Peyer's patch (tissue), 4 donors: Measurements from ENCODE around the gene SLC13A3. TPM values are rescaled to one million over a fixed set of nuclear protein-coding genes. Genes with fewer than 3 reads are reported as not detected.
"Not testable (repeated sequence)": the region's sequence is repeated elsewhere in the genome, so short reads cannot be mapped to it uniquely, and the experiment has no call there.

Experiments
- DNase-seq, 3 donors: peaks; one replicate each; pipeline ENCODE4 v3.0.0-alpha.2; 2017 to 2019
- H3K27ac ChIP-seq, 4 donors: fragments of 200-600 bp; sonication (generic); one replicate each; pipeline ENCODE4 v1.5.1; 2016 to 2019
- H3K27me3 ChIP-seq, 2 donors: fragments of 200-600 bp; sonication (generic); one replicate each; pipeline ENCODE4 v1.5.1; 2019
- H3K36me3 ChIP-seq, 3 donors: fragments of 200-600 bp; sonication (generic); one replicate each; pipeline ENCODE4 v1.5.1; 2016 to 2019
- H3K4me1 ChIP-seq, 4 donors: fragments of 200-600 bp; sonication (generic); one replicate each; pipeline ENCODE4 v1.5.1; 2016 to 2019
- H3K4me3 ChIP-seq, 4 donors: fragments of 200-600 bp; sonication (generic); 1 replicate in 3 of 4; 2 replicates in 1 of 4; pipeline ENCODE4 v1.5.1; 2016 to 2019; ENCODE audit warnings: mild to moderate bottlenecking in 1 of 4
- H3K9me3 ChIP-seq, 4 donors: fragments of 200-600 bp; sonication (generic); one replicate each; pipeline ENCODE4 v1.5.1; 2016 to 2019; ENCODE audit warnings: mild to moderate bottlenecking in 1 of 4
- POLR2A ChIP-seq, 2 donors: fragments of 450-650 bp; IDR thresholded peaks; one replicate each; pipeline ENCODE4 v1.5.1; 2017; ENCODE audit warnings: antibody characterized with exemption in 2 of 2, mild to moderate bottlenecking in 2 of 2, moderate library complexity in 2 of 2
- total RNA-seq, 4 donors: library from RNA; depleted of rRNA; stranded (reverse); fragments of >200 nt; gene quantifications; one replicate each; pipeline ENCODE4 v1.1.0, GENCODE V29; 2016
- TF ChIP-seq, protein P1 (sequence below), 6 experiments: fragments of 450-650 bp in 4 of 6; fragments of 200-600 bp in 2 of 6; sonication (generic) in 1 of 6; IDR thresholded peaks; one replicate each; pipeline ENCODE4 v1.5.1; 2017 to 2019; ENCODE audit warnings: antibody characterized with exemption in 6 of 6, mild to moderate bottlenecking in 3 of 6, moderate library complexity in 1 of 6

The SLC13A3 gene
- total RNA-seq, 4 donors from 2014 or later, result 1.3 to 10.7 TPM; not detected in 2

DNA sequence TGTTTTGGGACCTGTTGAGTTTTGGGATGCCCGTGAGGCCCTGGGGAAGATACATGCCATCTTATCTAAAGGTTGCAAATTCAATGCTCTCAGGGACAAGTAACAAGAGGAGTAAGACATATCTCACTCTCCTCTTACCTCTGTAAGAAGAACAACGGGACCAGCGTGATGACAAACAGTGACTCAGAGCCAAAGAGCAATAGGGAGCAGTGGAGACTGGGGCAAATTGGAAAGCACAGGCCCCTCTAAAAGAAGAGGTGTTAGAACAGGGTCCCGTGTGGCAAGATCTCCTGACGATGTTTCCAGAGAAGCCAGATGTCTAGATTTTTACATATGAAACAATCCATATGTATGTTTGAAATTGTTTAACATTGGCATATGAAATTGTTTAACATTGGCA is 26.3 kb upstream of the SLC13A3 start:
- H3K27me3 ChIP-seq, result no peaks in the 10 kb centered on the region
- H3K4me3 ChIP-seq, result no peak overlapping the region
- no peak for DNase-seq
- H3K27ac ChIP-seq, result no peak overlapping the region
- no peaks in the 10 kb centered on the region for H3K36me3 ChIP-seq
- peaks cover 0 to 4% (median 0%) of the 10 kb centered on the region in 4 donors for H3K4me1 ChIP-seq
- TF ChIP-seq POLR2A (IDR thresholded peaks at IDR 0.05), result no peak
- TF ChIP-seq, protein P1, sequence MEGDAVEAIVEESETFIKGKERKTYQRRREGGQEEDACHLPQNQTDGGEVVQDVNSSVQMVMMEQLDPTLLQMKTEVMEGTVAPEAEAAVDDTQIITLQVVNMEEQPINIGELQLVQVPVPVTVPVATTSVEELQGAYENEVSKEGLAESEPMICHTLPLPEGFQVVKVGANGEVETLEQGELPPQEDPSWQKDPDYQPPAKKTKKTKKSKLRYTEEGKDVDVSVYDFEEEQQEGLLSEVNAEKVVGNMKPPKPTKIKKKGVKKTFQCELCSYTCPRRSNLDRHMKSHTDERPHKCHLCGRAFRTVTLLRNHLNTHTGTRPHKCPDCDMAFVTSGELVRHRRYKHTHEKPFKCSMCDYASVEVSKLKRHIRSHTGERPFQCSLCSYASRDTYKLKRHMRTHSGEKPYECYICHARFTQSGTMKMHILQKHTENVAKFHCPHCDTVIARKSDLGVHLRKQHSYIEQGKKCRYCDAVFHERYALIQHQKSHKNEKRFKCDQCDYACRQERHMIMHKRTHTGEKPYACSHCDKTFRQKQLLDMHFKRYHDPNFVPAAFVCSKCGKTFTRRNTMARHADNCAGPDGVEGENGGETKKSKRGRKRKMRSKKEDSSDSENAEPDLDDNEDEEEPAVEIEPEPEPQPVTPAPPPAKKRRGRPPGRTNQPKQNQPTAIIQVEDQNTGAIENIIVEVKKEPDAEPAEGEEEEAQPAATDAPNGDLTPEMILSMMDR (IDR thresholded peaks at IDR 0.05), result no peak
- no peaks in the 10 kb centered on the region for H3K9me3 ChIP-seq

DNA sequence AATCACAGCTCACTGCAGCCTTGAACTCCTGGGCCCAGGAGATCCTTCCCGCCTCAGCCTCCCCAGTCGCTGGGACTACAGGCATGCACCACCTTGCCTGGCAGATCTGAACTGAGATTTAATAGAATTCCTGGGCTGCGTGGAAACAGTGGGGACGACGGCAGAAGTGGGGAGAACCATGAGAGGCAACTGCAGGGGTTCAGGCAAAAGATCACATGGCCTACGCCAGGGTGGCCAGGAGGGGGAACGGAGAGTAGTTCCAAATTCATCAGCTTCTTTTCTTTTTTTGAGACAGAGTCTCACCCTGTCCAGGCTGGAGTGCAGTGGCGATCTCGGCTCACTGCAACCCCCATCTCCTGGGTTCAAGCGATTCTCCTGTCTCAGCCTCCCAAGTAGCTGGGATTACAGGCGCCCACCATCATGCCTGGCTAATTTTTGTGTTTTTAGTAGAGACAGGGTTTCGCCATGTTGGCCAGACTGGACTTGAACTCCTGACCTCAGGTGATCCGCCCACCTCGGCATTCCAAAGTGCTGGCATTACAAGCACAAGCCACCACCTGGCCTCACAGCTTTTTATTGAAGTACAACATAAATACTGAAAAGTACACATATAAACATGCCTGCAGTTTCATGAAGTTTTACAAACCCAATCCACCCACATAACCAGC is 25.5 kb upstream of the SLC13A3 start:
- not testable (repeated sequence) for H3K27ac ChIP-seq, H3K9me3 ChIP-seq, H3K4me3 ChIP-seq, H3K4me1 ChIP-seq, H3K27me3 ChIP-seq, DNase-seq, H3K36me3 ChIP-seq

DNA sequence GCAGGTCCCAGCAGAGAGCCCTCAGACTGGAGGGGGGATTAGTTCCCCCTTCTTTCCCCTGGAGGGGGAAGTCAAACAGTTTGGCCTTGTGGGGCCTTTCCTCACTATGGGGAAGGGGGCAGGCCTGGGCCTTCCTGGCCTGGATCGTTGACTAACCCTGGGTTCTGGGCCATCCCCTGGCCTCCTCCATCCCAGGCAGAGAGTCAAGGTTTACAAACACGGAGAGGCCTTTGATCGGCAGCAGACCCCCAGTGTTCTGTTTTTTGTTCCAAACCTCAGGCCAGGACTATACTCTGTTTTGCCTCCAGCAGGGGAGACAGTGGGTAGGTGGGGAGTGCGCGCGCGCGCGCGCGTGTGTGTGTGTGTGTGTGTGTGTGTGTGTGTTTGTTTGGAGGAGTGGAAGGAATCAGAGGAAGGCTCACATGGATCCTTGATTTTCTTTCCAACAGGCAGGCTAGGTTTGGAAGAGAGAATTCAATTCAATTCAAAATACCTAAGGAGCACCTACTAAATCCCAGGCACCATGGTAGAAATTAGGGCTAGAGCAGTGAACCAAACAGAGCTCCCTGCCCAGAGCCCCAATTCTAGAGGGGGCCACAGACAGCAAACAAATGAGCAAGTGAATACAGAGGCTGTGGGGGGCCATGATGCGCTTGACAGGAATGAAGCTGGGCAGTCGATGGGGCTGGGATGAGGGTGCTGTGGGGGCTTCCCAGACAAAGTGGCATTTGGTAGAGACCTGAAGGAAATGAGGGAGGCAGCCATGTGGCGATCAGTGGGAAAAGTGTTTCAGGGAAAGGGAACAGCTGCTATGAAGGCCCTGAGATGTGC is 23.2 kb upstream of the SLC13A3 start:
- Histone ChIP-seq H3K4me3 (no peak overlapping the region), H3K27me3 (no peaks in the 10 kb centered on the region), H3K4me1 (no peaks in the 10 kb centered on the region), H3K27ac (no peak overlapping the region), H3K36me3 (no peaks in the 10 kb centered on the region), H3K9me3 (peaks cover 0 to 6% (median 2%) of the 10 kb centered on the region in 4 donors)
- TF ChIP-seq, protein P1 (IDR thresholded peaks at IDR 0.05), result no peak
- no peak for TF ChIP-seq POLR2A (IDR thresholded peaks at IDR 0.05)
- DNase-seq, result no peak

DNA sequence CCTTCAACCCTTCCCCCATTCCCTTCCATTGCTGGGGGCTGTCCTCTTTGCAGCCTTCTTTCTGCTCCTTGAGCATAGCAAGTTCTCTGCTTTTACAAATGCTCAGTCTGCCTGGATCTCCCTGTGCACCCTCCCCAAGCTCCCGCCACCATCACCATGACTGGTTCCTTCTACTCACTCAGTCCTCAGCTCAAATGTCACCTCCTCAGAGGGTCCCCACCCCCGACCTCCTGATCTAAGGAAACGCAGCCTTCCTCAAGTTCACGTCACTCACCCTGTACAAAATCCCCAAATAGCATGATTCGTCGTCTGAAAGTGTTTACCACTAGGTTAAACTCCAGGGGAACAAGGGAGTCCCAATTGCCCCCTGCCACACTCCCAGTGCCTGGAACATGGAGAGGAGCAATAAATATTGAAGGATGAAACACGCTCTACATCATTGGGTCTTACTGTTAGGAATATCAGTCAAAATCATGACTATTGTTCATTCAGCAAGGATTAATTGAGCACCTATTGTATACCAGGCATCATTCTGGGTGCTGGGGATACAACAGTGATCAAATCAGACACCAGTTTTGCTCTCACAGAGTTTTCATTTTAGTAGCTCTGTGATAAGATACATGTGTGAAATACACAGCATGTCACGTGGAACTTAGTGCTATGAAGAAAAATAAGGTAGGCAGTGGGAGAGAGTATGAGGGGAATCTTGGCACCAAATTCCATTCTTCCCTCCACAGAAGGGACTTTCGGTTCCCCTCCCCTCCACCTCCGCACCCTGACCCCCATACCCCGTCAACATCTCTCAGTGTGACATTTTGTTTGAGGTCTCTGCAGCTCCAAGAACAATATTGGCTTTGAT is 22.4 kb upstream of the SLC13A3 start:
- no peaks in the 10 kb centered on the region for H3K36me3 ChIP-seq
- no peak overlapping the region for H3K27ac ChIP-seq
- no peaks in the 10 kb centered on the region for H3K4me1 ChIP-seq
- H3K9me3 ChIP-seq, result peaks cover 0 to 6% (median 2%) of the 10 kb centered on the region in 4 donors
- no peaks in the 10 kb centered on the region for H3K27me3 ChIP-seq
- no peak for DNase-seq
- no peak for TF ChIP-seq POLR2A (IDR thresholded peaks at IDR 0.05)
- TF ChIP-seq, protein P1 (IDR thresholded peaks at IDR 0.05), result no peak
- no peak overlapping the region for H3K4me3 ChIP-seq

DNA sequence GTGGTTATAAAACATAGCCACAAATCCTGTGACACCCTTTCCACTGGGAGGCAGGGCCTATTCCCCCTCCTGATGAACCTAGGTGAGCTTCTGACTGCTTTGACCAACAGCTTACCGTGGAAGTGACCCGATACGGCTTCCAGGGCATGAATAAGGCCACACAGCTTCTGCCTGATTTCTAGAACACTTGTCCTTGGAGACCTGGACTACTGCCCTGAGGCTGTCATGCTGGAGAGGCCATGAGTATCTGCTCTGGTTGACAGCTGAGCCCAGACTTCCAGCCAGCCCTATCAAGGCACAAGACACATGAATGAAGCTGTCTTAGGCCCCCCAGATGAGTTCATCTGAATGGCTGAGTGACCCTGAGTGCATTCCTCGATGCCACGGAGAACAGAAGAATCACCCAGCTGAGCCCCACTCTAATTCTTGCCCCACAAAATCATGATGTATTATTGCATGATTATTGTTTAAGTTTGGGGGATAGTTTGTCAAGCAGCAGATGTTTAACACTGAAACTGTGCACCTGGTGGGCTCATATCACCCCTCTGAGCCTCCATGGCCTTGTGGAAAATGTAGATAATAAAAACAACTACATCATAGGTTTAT is 21.4 kb upstream of the SLC13A3 start:
- Histone ChIP-seq H3K9me3 (peaks cover 0 to 6% (median 2%) of the 10 kb centered on the region in 4 donors), H3K4me1 (no peaks in the 10 kb centered on the region), H3K27me3 (no peaks in the 10 kb centered on the region), H3K4me3 (no peak overlapping the region), H3K27ac (no peak overlapping the region), H3K36me3 (no peaks in the 10 kb centered on the region)
- DNase-seq, result no peak
- TF ChIP-seq POLR2A (IDR thresholded peaks at IDR 0.05), result no peak
- TF ChIP-seq, protein P1 (IDR thresholded peaks at IDR 0.05), result no peak
